ENCODE measurements around the gene RPAIN.
"Not testable (repeated sequence)": the region's sequence is repeated elsewhere in the genome, so short reads cannot be mapped to it uniquely, and the experiment has no call there.

Gene RPAIN

DNA sequence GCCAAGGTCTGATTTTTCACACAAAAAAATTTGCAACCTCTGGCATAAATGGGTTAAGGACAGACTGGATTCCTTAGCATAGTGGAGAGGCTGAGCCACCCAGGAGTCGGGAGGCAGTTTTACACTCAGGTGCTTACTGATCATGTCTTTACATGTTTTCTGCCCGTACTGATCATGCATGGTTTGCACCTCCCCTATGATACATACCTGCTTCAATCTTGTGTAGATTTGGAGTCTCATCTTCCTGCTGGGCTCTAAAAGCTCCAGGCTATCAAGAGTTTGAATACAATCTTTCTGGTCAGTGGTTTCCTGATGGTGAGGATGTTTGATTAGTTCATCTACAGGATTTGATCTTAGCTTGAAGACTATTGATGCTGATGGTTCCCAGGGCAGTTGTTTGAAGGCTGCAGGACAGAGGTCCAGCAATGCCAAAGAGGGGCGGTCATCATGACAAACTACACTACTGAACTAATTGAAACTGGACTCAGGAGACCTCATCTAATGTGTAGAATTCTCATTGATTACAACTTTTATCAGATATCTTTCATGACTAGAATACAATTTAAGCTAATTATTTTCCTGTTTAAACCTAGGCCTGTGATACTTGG, 12.1 kb downstream of the RPAIN start:
- Histone ChIP-seq H3K9ac (ENCODE audit: low read length) (no peak overlapping the region), H3K36me3 (ENCODE audit: control insufficient read depth, insufficient read depth, low read length) (peaks cover 19% of the 10 kb centered on the region), H3K9me3 (ENCODE audit: control insufficient read depth, low read length) (no peaks in the 10 kb centered on the region), H3K27me3 (ENCODE audit: control insufficient read depth, insufficient read depth, low read length) (no peaks in the 10 kb centered on the region), H3K4me3 (ENCODE audit: low read length) (no peak overlapping the region), H3K4me1 (ENCODE audit: control insufficient read depth, insufficient read depth, low read length) (peaks cover 13% of the 10 kb centered on the region)

DNA sequence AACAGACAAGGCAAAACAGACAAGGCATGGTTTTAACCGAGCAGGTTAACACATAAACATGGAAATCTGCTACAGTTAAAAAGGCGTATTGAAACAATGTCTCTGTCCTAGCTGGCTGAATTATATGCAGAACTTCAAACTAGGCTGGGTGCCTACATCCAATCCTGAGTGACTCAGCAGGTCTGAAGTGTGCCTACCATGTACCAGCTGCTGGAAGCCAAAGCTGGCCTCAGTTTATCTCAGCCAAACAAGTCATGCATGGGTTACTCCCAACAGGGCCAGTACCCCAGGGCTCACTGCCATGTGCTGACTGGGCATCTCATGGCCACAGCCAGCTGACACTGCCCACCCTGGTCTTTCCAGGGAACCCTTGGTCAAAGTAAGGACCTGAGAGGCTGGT, 15.0 kb downstream of the RPAIN start:
- no peaks in the 10 kb centered on the region for H3K9me3 ChIP-seq (ENCODE audit: control insufficient read depth, low read length)
- H3K4me3 ChIP-seq (ENCODE audit: low read length): no peak overlapping the region
- no peaks in the 10 kb centered on the region for H3K27me3 ChIP-seq (ENCODE audit: control insufficient read depth, insufficient read depth, low read length)
- H3K4me1 ChIP-seq (ENCODE audit: control insufficient read depth, insufficient read depth, low read length): peaks cover 17% of the 10 kb centered on the region
- peaks cover 19% of the 10 kb centered on the region for H3K36me3 ChIP-seq (ENCODE audit: control insufficient read depth, insufficient read depth, low read length)
- no peak overlapping the region for H3K9ac ChIP-seq (ENCODE audit: low read length)

DNA sequence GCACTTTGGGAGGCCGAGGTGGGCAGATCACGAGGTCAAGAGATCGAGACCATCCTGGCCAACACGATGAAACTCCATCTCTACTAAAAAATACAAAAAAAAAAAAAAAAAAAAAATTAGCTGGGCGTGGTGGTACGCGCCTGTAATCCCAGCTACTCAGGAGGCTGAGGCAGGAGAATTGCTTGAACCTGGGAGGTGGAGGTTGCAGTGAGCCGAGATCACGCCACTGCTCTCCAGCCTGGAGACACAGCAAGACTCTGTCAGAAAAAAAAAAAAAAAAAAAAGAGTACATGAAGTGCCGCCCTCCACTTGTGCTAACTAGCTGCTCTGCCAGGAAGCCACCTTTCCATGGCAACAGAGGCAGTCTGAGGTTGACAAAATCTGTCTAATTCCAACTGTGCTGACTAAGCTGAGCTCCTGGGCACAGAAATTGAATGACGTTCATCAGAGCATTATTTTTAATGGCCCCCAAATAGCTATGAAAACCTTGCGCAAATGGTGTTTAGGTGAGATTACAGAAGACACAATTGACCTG, 15.9 kb downstream of the RPAIN start:
- H3K27me3 ChIP-seq (ENCODE audit: control insufficient read depth, insufficient read depth, low read length); H3K9me3 ChIP-seq (ENCODE audit: control insufficient read depth, low read length); H3K9ac ChIP-seq (ENCODE audit: low read length); H3K4me3 ChIP-seq (ENCODE audit: low read length): not testable (repeated sequence)
- peaks cover 16% of the 10 kb centered on the region for H3K4me1 ChIP-seq (ENCODE audit: control insufficient read depth, insufficient read depth, low read length)
- H3K36me3 ChIP-seq (ENCODE audit: control insufficient read depth, insufficient read depth, low read length): peaks cover 19% of the 10 kb centered on the region

DNA sequence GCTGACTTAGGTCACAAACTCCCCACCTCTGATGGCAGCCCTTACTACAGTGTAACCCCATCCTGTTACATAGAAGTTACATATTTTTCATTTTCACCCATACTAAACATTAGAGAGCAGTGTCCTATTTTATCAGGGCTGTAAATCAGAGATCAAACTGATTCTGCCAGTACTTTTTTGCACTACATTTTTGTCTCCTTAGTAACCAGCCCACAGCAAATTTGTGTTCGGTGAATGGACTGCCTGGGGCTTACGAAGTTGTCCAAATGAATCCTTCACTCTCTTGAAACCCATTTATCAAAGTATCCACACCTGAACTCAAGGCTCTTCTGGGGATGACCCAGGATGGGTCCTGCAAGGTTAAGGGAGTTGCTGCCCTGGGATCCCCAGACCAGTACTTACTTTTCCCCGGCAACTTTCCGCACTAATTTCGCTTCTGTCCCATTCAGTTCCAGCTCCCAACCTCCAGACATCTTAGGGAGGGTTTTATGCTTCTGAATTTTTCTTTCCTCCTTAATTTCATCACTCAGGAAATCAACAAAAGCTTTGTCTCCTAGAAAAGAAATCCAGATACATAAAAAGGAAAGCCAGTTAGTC, 17.8 kb downstream of the RPAIN start:
- Histone ChIP-seq H3K36me3 (ENCODE audit: control insufficient read depth, insufficient read depth, low read length) (peaks cover 18% of the 10 kb centered on the region), H3K9me3 (ENCODE audit: control insufficient read depth, low read length) (no peaks in the 10 kb centered on the region), H3K4me1 (ENCODE audit: control insufficient read depth, insufficient read depth, low read length) (peaks cover 12% of the 10 kb centered on the region), H3K4me3 (ENCODE audit: low read length) (no peak overlapping the region), H3K27me3 (ENCODE audit: control insufficient read depth, insufficient read depth, low read length) (no peaks in the 10 kb centered on the region), H3K9ac (ENCODE audit: low read length) (peak overlapping the region; percentile 65)

DNA sequence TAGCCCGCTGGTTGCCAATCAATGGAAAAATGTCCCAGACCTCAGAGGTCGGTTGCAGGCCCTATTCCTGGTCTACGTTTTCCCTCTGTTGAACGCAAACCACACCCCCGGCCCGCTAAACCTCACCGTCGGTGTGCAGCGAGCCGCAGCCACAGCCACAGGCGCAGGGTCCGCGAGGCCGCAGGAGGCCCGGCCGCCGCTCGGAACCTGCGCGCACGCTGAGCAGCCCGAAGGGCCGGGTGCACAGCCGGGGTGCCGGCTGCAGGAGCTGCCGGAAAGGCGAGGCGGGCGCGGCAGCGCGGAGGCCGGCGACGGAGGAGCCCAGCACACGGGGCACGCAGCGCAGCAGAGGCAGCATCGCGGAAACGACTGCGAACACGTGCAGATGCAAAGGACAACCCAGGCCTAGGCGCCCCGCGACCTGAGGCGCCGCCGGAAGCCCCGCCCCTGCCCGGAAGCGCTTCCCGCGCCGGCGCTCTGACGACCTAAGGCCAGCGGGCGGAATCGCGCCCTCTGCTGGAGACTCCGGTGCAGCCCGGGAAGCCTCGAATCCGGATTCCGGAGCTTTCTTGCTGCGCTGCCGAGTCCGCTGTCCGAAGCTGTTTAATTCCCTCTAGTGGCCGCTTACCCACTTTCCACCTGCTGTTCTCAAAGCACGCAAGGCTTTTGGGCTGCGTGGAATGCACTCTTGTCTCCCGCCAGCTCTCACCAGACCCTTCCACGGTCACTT, 18.9 kb downstream of the RPAIN start, which contains the start of gene C1QBP:
TSS of gene C1QBP (minus strand) at position 440 of the 730 bp plus-strand sequence. CDS start at position 358, 82 bp downstream.
- peaks cover 7% of the 10 kb centered on the region for H3K36me3 ChIP-seq (ENCODE audit: control insufficient read depth, insufficient read depth, low read length)
- no peaks in the 10 kb centered on the region for H3K9me3 ChIP-seq (ENCODE audit: control insufficient read depth, low read length)
- peak within 1 kb of the TSS; percentile 58 for H3K4me3 ChIP-seq (ENCODE audit: low read length)
- H3K9ac ChIP-seq (ENCODE audit: low read length): peak within 1 kb of the TSS; percentile 66
- peaks cover 12% of the 10 kb centered on the region for H3K4me1 ChIP-seq (ENCODE audit: control insufficient read depth, insufficient read depth, low read length)
- no peaks in the 10 kb centered on the region for H3K27me3 ChIP-seq (ENCODE audit: control insufficient read depth, insufficient read depth, low read length)

DNA sequence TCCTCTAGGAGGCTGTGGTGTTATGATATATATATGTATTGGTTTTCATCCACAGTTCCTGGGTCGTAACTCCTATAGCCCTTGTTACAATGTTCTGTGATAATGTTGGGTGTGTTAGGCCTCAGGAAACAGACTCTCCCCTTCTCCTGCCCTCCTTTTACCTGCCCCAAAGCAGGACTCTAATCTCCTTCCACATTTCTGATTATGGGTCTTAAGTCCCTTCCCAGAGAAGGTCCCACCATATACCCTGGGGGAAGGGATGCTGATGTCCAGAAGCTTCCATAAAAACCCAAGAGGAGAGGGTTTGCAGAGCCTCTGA, 19.4 kb downstream of the RPAIN start:
- Histone ChIP-seq H3K9ac (ENCODE audit: low read length) (peak overlapping the region; percentile 66), H3K36me3 (ENCODE audit: control insufficient read depth, insufficient read depth, low read length) (peaks cover 5% of the 10 kb centered on the region), H3K4me3 (ENCODE audit: low read length) (peak overlapping the region; percentile 33)

DNA sequence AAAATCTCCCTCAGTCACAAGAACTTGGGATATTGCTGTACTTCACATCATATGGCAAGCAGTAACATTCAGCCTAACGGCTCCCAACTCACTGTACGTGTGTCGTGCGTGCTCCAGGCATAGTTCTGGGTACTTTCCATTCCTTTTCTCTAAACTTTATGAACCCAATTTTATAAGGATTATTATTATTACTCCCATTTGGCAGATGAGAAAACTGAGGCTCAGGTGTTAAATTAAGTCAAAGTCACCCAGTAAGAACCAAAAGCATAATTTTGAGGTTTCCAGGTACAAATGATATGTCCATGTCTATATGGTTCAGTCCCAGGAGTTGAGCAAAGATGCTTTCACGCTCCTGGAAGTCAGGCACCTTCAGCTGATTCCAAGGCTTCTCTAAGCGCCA, 23.7 kb downstream of the RPAIN start:
- Histone ChIP-seq H3K9me3 (ENCODE audit: control insufficient read depth, low read length) (no peaks in the 10 kb centered on the region), H3K9ac (ENCODE audit: low read length) (no peak overlapping the region), H3K4me1 (ENCODE audit: control insufficient read depth, insufficient read depth, low read length) (peaks cover 6% of the 10 kb centered on the region), H3K36me3 (ENCODE audit: control insufficient read depth, insufficient read depth, low read length) (no peaks in the 10 kb centered on the region), H3K4me3 (ENCODE audit: low read length) (no peak overlapping the region), H3K27me3 (ENCODE audit: control insufficient read depth, insufficient read depth, low read length) (no peaks in the 10 kb centered on the region)

More for the DNA sequence above, 19.4 kb downstream of the RPAIN start:
- H3K4me1 ChIP-seq (ENCODE audit: control insufficient read depth, insufficient read depth, low read length): peaks cover 12% of the 10 kb centered on the region
- no peaks in the 10 kb centered on the region for H3K27me3 ChIP-seq (ENCODE audit: control insufficient read depth, insufficient read depth, low read length)
- no peaks in the 10 kb centered on the region for H3K9me3 ChIP-seq (ENCODE audit: control insufficient read depth, low read length)

DNA sequence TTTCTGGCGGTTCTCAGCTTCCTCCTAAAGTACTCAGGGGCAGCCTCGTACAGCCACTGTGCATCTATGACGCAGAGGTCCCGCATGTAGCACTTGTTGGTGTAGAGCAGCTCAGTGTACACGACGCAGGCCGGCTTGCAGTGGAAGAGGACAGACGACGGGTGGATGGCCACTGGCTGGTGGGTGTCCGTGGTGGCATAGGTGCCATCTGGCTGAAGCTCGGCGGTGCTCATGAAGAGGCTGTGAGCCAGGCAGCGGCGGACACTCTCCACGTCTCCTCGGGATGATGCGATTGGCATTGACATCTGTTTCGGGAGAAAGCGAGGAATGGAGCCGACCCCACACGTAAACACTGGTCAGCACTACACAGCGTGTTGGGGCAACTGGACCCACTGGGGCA, 24.2 kb downstream of the RPAIN start:
- H3K4me3 ChIP-seq (ENCODE audit: low read length): no peak overlapping the region
- peaks cover 5% of the 10 kb centered on the region for H3K4me1 ChIP-seq (ENCODE audit: control insufficient read depth, insufficient read depth, low read length)
- H3K9me3 ChIP-seq (ENCODE audit: control insufficient read depth, low read length): no peaks in the 10 kb centered on the region
- H3K36me3 ChIP-seq (ENCODE audit: control insufficient read depth, insufficient read depth, low read length): no peaks in the 10 kb centered on the region
- no peaks in the 10 kb centered on the region for H3K27me3 ChIP-seq (ENCODE audit: control insufficient read depth, insufficient read depth, low read length)
- no peak overlapping the region for H3K9ac ChIP-seq (ENCODE audit: low read length)

DNA sequence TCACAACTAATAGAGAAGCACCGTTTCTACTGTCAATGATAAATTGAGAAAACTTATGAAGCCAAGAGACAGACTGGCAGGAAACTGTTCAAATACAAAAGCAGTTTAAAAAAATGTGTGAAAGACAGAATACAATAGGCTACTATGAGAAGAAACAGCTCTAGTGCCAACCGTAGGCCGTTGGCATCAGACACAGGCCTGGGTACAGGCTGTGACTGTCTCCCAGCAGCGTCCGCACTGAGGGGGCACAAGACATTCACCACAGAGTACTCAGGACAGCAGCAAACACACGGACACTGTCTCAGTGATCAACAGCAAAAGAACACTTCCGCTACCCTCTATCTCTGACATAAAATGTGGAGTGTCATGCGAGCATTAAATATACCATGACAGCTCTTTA, 26.8 kb downstream of the RPAIN start:
- Histone ChIP-seq H3K4me1 (ENCODE audit: control insufficient read depth, insufficient read depth, low read length) (no peaks in the 10 kb centered on the region), H3K27me3 (ENCODE audit: control insufficient read depth, insufficient read depth, low read length) (no peaks in the 10 kb centered on the region), H3K9me3 (ENCODE audit: control insufficient read depth, low read length) (no peaks in the 10 kb centered on the region), H3K4me3 (ENCODE audit: low read length) (no peak overlapping the region), H3K36me3 (ENCODE audit: control insufficient read depth, insufficient read depth, low read length) (peaks cover 8% of the 10 kb centered on the region), H3K9ac (ENCODE audit: low read length) (no peak overlapping the region)

DNA sequence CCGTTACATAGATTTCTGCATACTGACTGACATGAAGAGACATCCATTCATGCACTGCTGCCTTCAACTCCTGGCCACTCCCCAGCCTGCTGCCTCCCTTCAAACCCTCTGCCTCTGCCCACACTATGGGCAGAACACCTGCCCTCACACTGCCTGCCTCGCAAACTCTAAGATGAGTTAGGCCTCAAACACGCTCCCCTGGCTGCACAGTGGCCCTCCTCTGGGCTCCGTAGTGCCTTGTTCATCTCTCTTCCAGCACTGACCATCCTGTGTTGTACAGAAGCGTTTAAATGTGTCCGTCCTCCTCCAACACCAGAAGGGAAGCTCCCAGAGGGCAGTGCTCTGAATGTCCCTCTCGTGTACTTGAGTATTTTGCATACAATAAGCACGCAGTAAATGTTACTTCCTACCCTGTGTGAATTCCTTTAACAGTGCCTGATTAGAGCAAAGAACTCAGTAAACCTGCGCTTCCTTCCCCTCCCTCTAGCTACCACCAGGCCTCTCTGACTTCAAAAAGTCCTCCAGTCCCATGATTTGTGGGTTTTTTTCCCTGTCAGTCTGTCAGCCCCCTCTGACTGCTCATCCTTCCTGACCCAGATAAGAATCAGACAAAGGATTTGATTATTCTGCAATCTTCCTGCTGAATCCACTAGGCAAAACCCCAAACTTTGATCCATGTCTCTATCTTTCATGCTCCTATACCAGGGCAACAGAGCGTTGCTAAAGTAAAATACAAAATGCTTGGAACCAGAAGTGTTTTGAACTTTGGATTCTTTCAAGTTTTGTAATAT, 44.9 kb downstream of the RPAIN start:
- Histone ChIP-seq H3K27me3 (ENCODE audit: control insufficient read depth, insufficient read depth, low read length) (no peaks in the 10 kb centered on the region), H3K9me3 (ENCODE audit: control insufficient read depth, low read length) (no peaks in the 10 kb centered on the region), H3K4me3 (ENCODE audit: low read length) (no peak overlapping the region), H3K36me3 (ENCODE audit: control insufficient read depth, insufficient read depth, low read length) (no peaks in the 10 kb centered on the region), H3K4me1 (ENCODE audit: control insufficient read depth, insufficient read depth, low read length) (peaks cover 7% of the 10 kb centered on the region), H3K9ac (ENCODE audit: low read length) (no peak overlapping the region)

DNA sequence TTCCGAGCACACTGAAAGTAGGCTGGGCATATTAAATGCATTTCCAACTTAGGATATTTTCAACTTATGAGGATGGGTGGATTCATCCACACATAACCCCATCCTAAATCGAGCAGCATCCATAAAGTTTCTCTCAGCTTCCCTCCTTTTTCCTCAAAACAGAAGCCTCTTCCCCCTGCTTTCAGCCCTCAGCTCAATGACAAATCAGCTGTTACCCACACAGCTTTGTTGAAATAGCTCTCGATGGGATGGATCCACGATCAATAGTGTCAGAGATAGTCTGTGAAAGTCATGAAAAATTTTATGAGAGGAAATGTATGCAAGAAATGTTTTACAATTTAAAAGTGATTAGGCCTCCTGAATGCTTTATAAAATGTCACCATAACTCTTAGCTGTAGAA, 46.3 kb downstream of the RPAIN start:
- Histone ChIP-seq H3K9me3 (ENCODE audit: control insufficient read depth, low read length) (no peaks in the 10 kb centered on the region), H3K4me3 (ENCODE audit: low read length) (no peak overlapping the region), H3K36me3 (ENCODE audit: control insufficient read depth, insufficient read depth, low read length) (no peaks in the 10 kb centered on the region), H3K4me1 (ENCODE audit: control insufficient read depth, insufficient read depth, low read length) (peaks cover 7% of the 10 kb centered on the region), H3K9ac (ENCODE audit: low read length) (no peak overlapping the region), H3K27me3 (ENCODE audit: control insufficient read depth, insufficient read depth, low read length) (no peaks in the 10 kb centered on the region)

DNA sequence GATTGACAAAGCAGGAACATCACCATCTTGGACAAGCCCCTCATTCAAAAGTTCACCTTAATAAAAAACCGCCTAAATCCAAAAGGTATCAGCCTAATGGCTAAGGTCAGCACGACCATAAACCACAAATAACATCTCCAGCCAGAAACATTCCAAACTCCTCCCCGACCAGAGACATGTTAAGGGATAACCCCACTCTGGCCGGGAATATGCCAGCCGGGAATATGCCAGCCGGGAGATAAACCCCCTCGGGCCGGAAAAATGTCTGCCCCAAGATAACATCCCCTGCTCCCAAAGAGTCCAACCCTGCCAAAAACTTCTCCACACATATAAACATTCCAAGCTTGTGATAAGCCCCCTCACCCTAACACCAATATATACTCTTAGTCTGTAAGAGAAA, 47.4 kb downstream of the RPAIN start:
- H3K4me1 ChIP-seq (ENCODE audit: control insufficient read depth, insufficient read depth, low read length): peaks cover 7% of the 10 kb centered on the region
- no peaks in the 10 kb centered on the region for H3K27me3 ChIP-seq (ENCODE audit: control insufficient read depth, insufficient read depth, low read length)
- no peak overlapping the region for H3K4me3 ChIP-seq (ENCODE audit: low read length)
- H3K9me3 ChIP-seq (ENCODE audit: control insufficient read depth, low read length): no peaks in the 10 kb centered on the region
- no peaks in the 10 kb centered on the region for H3K36me3 ChIP-seq (ENCODE audit: control insufficient read depth, insufficient read depth, low read length)
- peak overlapping the region; percentile 73 for H3K9ac ChIP-seq (ENCODE audit: low read length)
